K562 (cell line): Measurements from ENCODE around the gene BAMBI. TPM values are rescaled to one million over a fixed set of nuclear protein-coding genes. Genes with fewer than 3 reads are reported as not detected.

ENCODE experiments used
- BMI1 ChIP-seq: fragments of 150-350 bp; IDR thresholded peaks from 2 replicates; pipeline ENCODE4 v1.6.1; 2014; ENCODE audit warnings: low read length
- BRCA1 ChIP-seq, 2 experiments: fragments of 450-650 bp in 1 of 2; sonication (generic) in 1 of 2; formaldehyde crosslinking in 1 of 2; IDR thresholded peaks; 2 replicates each; pipeline versions ENCODE4 v1.5.0 to v1.6.1; 2017 to 2020; ENCODE audit warnings: mild to moderate bottlenecking in 1 of 2, missing genetic modification reagents in 1 of 2
- CBFB ChIP-seq: sonication (generic); formaldehyde crosslinking; IDR thresholded peaks from 2 replicates; pipeline ENCODE4 v1.4.0; 2020; ENCODE audit warnings: mild to moderate bottlenecking, missing genetic modification reagents
- HEY1 ChIP-seq: fragments of 250-450 bp; sonication (Bioruptor Pico); IDR thresholded peaks from 2 replicates; pipeline ENCODE4 v1.5.0; 2020; ENCODE audit warnings: mild to moderate bottlenecking, moderate library complexity, borderline replicate concordance
- POLR2AphosphoS2 ChIP-seq: IDR thresholded peaks from 2 replicates; pipeline ENCODE4 v1.6.1; 2012; ENCODE audit warnings: low read length, improper control_type of control experiment
- POLR3A ChIP-seq: IDR thresholded peaks from 2 replicates; pipeline ENCODE4 v1.6.1; 2011; ENCODE audit warnings: borderline replicate concordance, mild to moderate bottlenecking, moderate library complexity; ENCODE audit not compliant: insufficient read length, insufficient read depth; ENCODE audit errors: extremely low read depth
- SIN3A ChIP-seq, 2 experiments: fragments of 150-350 bp in 1 of 2; IDR thresholded peaks; 2 replicates each; pipeline ENCODE4 v1.6.1; 2011 to 2016; ENCODE audit warnings: borderline replicate concordance in 2 of 2, low read depth in 2 of 2, low read length in 2 of 2, mild to moderate bottlenecking in 2 of 2, moderate library complexity in 2 of 2; ENCODE audit not compliant: control insufficient read depth in 1 of 2
- TCF3 ChIP-seq: sonication (generic); formaldehyde crosslinking; IDR thresholded peaks from 2 replicates; pipeline ENCODE4 v1.4.0; 2020; ENCODE audit warnings: mild to moderate bottlenecking, missing genetic modification reagents
- ZC3H11A ChIP-seq: IDR thresholded peaks from 2 replicates; pipeline ENCODE4 v1.6.1; 2012; ENCODE audit warnings: low read depth, low read length, improper control_type of control experiment
- ZFP1 ChIP-seq: fragments of 450-650 bp; formaldehyde crosslinking; IDR thresholded peaks from 2 replicates; pipeline ENCODE4 v1.4.0; 2020; ENCODE audit warnings: mild to moderate bottlenecking, mixed read lengths
- ZNF197 ChIP-seq: fragments of 200-800 bp; sonication (Bioruptor generic); IDR thresholded peaks from 2 replicates; pipeline ENCODE4 v1.6.1; 2016; ENCODE audit warnings: low read depth, missing genetic modification characterization, missing compliant biosample characterization
- ZNF347 ChIP-seq: fragments of 450-650 bp; formaldehyde crosslinking; IDR thresholded peaks from 2 replicates; pipeline ENCODE4 v1.4.0; 2020; ENCODE audit warnings: low read depth, mild to moderate bottlenecking, moderate library complexity
- ZNF57 ChIP-seq: fragments of 450-650 bp; formaldehyde crosslinking; IDR thresholded peaks from 2 replicates; pipeline ENCODE4 v1.4.0; 2020; ENCODE audit warnings: mild to moderate bottlenecking, moderate library complexity
- ZNF695 ChIP-seq: fragments of 450-650 bp; formaldehyde crosslinking; IDR thresholded peaks from 2 replicates; pipeline ENCODE4 v1.4.0; 2020; ENCODE audit warnings: mild to moderate bottlenecking, moderate library complexity
- ZNF785 ChIP-seq: fragments of 250-450 bp; sonication (Bioruptor Pico); IDR thresholded peaks from 2 replicates; pipeline ENCODE4 v1.4.0; 2020; ENCODE audit warnings: mild to moderate bottlenecking
- ZSCAN32 ChIP-seq: fragments of 450-650 bp; formaldehyde crosslinking; IDR thresholded peaks from 2 replicates; pipeline ENCODE4 v1.4.0; 2020; ENCODE audit warnings: mild to moderate bottlenecking, moderate library complexity
- polyA plus RNA-seq, 8 experiments: library from polyadenylated mRNA; depleted of rRNA in 4 of 8; stranded (reverse) in 5 of 8; unstranded in 3 of 8; fragments of >200 nt; fragmentation: Nextera tagmentation in 2 of 8; fragmentation: Illumina TruSeq in 1 of 8; extraction: Ambion mirVana in 2 of 8; extraction: Trizol in 1 of 8; gene quantifications; 2 replicates each; pipeline versions ENCODE4 v1.2.1 to v1.2.3, GENCODE V29; 2011 to 2014; ENCODE audit warnings: inconsistent platforms in 1 of 8, missing spikeins in 1 of 8
- total RNA-seq, 7 experiments: library from RNA; depleted of rRNA in 6 of 7; stranded (reverse); fragments of >200 nt in 6 of 7; fragmentation: Illumina TruSeq in 2 of 7; extraction: Trizol in 2 of 7; gene quantifications; 2 replicates each; pipeline versions ENCODE4 v1.2.1 to v1.2.3, GENCODE V29; 2011 to 2021; ENCODE audit warnings: low replicate concordance in 1 of 7
- TF ChIP-seq, protein P1 (sequence below), 2 experiments: IDR thresholded peaks; 2 replicates each; pipeline ENCODE4 v1.6.1; 2012; ENCODE audit warnings: improper control_type of control experiment in 2 of 2, low read depth in 2 of 2, low read length in 2 of 2, borderline replicate concordance in 1 of 2
- TF ChIP-seq, protein P2 (sequence below), 2 experiments: fragments of 450-650 bp in 1 of 2; sonication (generic) in 1 of 2; formaldehyde crosslinking in 1 of 2; IDR thresholded peaks in 1 of 2; conservative IDR thresholded peaks in 1 of 2; 2 replicates each; pipeline versions ENCODE4 v1.6.1 to v1.8.1; 2016 to 2023; ENCODE audit warnings: mild to moderate bottlenecking in 2 of 2, moderate library complexity in 2 of 2, inconsistent platforms in 1 of 2, missing genetic modification reagents in 1 of 2
- TF ChIP-seq, protein P3 (sequence below): fragments of 200-800 bp; sonication (Bioruptor generic); IDR thresholded peaks from 2 replicates; pipeline ENCODE4 v1.6.1; 2016; ENCODE audit warnings: missing genetic modification characterization, missing compliant biosample characterization

Gene BAMBI
- total and polyA plus RNA-seq, 9 of the 15 experiments (the other 6 are each of a cell fraction or from before 2014, with no cell fraction given), result 2.0 to 21.8 (median 13.5) TPM

- no peak for TF ChIP-seq ZNF347 (CRISPR knock-in tag)
- no peak for TF ChIP-seq HEY1 (CRISPR knock-in tag)
- no peak for TF ChIP-seq POLR2AphosphoS2
- no peak for TF ChIP-seq ZNF785 (CRISPR knock-in tag)
- TF ChIP-seq BRCA1 (IDR thresholded peaks at IDR 0.05), result no peak
- no peak for TF ChIP-seq BRCA1 (CRISPR knock-in tag; IDR thresholded peaks at IDR 0.05)
- TF ChIP-seq, protein P1, sequence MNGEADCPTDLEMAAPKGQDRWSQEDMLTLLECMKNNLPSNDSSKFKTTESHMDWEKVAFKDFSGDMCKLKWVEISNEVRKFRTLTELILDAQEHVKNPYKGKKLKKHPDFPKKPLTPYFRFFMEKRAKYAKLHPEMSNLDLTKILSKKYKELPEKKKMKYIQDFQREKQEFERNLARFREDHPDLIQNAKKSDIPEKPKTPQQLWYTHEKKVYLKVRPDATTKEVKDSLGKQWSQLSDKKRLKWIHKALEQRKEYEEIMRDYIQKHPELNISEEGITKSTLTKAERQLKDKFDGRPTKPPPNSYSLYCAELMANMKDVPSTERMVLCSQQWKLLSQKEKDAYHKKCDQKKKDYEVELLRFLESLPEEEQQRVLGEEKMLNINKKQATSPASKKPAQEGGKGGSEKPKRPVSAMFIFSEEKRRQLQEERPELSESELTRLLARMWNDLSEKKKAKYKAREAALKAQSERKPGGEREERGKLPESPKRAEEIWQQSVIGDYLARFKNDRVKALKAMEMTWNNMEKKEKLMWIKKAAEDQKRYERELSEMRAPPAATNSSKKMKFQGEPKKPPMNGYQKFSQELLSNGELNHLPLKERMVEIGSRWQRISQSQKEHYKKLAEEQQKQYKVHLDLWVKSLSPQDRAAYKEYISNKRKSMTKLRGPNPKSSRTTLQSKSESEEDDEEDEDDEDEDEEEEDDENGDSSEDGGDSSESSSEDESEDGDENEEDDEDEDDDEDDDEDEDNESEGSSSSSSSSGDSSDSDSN (IDR thresholded peaks at IDR 0.05; ENCODE audit: borderline replicate concordance in 1 of 2, low read depth in 2 of 2, low read length in 2 of 2), result peak in 1 of 2 experiments; percentile 45; a peak in 1 of 4 replicates
- TF ChIP-seq, protein P2, sequence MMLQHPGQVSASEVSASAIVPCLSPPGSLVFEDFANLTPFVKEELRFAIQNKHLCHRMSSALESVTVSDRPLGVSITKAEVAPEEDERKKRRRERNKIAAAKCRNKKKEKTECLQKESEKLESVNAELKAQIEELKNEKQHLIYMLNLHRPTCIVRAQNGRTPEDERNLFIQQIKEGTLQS (IDR thresholded peaks at IDR 0.05), result no peak
- TF ChIP-seq, protein P2 (CRISPR knock-in tag; conservative IDR thresholded peaks at IDR 0.05), result no peak
- TF ChIP-seq, protein P3, sequence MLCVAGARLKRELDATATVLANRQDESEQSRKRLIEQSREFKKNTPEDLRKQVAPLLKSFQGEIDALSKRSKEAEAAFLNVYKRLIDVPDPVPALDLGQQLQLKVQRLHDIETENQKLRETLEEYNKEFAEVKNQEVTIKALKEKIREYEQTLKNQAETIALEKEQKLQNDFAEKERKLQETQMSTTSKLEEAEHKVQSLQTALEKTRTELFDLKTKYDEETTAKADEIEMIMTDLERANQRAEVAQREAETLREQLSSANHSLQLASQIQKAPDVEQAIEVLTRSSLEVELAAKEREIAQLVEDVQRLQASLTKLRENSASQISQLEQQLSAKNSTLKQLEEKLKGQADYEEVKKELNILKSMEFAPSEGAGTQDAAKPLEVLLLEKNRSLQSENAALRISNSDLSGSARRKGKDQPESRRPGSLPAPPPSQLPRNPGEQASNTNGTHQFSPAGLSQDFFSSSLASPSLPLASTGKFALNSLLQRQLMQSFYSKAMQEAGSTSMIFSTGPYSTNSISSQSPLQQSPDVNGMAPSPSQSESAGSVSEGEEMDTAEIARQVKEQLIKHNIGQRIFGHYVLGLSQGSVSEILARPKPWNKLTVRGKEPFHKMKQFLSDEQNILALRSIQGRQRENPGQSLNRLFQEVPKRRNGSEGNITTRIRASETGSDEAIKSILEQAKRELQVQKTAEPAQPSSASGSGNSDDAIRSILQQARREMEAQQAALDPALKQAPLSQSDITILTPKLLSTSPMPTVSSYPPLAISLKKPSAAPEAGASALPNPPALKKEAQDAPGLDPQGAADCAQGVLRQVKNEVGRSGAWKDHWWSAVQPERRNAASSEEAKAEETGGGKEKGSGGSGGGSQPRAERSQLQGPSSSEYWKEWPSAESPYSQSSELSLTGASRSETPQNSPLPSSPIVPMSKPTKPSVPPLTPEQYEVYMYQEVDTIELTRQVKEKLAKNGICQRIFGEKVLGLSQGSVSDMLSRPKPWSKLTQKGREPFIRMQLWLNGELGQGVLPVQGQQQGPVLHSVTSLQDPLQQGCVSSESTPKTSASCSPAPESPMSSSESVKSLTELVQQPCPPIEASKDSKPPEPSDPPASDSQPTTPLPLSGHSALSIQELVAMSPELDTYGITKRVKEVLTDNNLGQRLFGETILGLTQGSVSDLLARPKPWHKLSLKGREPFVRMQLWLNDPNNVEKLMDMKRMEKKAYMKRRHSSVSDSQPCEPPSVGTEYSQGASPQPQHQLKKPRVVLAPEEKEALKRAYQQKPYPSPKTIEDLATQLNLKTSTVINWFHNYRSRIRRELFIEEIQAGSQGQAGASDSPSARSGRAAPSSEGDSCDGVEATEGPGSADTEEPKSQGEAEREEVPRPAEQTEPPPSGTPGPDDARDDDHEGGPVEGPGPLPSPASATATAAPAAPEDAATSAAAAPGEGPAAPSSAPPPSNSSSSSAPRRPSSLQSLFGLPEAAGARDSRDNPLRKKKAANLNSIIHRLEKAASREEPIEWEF (CRISPR knock-in tag), result no peak
- no peak for TF ChIP-seq SIN3A (IDR thresholded peaks at IDR 0.05; ENCODE audit: borderline replicate concordance in 2 of 2, control insufficient read depth in 1 of 2, low read depth in 2 of 2, low read length in 2 of 2)
- peak; percentile 78 for TF ChIP-seq TCF3 (CRISPR knock-in tag)
- TF ChIP-seq ZNF197 (CRISPR knock-in tag), result peak; percentile 25; the same call in 1 of the 2 replicates
- no peak for TF ChIP-seq CBFB (CRISPR knock-in tag)
- TF ChIP-seq ZC3H11A, result no peak
- TF ChIP-seq ZFP1 (CRISPR knock-in tag), result no peak
- TF ChIP-seq POLR3A, result no peak
- TF ChIP-seq ZNF57, result no peak
- no peak for TF ChIP-seq BMI1
- no peak for TF ChIP-seq ZNF695 (CRISPR knock-in tag)
- no peak for TF ChIP-seq ZSCAN32 (CRISPR knock-in tag)
Measured at GRCh38 chr10:28678687-28679457, 1.6 kb downstream of the BAMBI start (continued).
